ENCODE measurements around the gene IQGAP2. TPM values are rescaled to one million over a fixed set of nuclear protein-coding genes. Genes with fewer than 3 reads are reported as not detected.

Gene IQGAP2
- total RNA-seq, 1 experiment from 2014 or later = not detected

DNA sequence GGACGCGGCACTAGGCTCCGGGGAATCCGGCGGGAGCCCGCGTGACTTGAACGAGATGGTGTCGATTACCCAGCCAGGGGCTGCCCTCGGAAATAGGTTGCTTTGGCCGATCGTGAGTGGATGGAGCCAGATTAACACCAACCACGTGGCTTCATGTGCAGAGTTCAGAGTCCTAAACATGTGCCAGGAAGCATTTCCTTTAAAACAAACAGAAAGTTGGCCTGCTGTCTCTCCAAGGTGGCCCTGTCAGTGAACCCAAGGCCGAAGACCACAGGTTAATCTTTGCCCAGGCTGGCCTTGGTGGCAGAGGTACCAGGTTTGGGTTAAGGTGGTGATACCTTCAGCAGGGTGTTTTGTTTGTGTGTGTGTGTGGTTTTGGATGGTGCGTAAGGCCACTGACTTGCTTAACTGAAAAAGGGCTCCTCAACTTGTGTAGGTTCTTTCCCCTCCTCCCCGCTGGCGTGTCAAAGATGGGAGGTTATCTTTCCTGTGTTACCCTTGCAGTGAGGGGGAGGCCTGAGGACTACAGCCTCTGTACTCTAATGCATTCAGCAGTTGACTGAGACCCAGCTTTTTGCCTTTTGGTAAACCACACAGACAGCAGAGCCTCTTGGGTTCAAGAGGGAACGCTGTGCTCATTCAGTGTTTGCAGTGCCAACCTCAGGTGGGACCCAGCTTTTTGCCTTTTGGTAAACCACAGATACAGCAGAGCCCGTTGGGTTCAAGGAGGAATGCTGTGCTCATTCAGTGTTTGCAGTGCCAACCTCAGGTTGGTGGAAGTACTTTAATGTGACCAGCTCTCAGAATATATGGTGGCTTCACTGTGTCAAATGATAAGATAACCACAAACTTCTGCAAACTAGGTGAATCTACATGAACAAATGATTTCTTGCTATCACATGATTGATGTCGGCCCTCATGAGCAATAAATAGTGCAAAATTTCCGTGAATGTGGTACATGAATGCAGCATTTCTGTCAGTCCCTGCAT is 1.4 kb downstream of the IQGAP2 start:
- TF ChIP-seq EZH2 (IDR thresholded peaks at IDR 0.05; ENCODE audit: low read depth) = no peak
- TF ChIP-seq, protein P1, sequence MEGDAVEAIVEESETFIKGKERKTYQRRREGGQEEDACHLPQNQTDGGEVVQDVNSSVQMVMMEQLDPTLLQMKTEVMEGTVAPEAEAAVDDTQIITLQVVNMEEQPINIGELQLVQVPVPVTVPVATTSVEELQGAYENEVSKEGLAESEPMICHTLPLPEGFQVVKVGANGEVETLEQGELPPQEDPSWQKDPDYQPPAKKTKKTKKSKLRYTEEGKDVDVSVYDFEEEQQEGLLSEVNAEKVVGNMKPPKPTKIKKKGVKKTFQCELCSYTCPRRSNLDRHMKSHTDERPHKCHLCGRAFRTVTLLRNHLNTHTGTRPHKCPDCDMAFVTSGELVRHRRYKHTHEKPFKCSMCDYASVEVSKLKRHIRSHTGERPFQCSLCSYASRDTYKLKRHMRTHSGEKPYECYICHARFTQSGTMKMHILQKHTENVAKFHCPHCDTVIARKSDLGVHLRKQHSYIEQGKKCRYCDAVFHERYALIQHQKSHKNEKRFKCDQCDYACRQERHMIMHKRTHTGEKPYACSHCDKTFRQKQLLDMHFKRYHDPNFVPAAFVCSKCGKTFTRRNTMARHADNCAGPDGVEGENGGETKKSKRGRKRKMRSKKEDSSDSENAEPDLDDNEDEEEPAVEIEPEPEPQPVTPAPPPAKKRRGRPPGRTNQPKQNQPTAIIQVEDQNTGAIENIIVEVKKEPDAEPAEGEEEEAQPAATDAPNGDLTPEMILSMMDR (conservative IDR thresholded peaks at IDR 0.05) = no peak
- 0 out of 2 replicates have a peak, but pooled peaks cover 4% of the 10 kb centered on the region for H3F3A ChIP-seq (ENCODE audit: insufficient read depth, low read depth)
- ChIA-PET CTCF (no interaction called here), POLR2A (ENCODE audit: unreplicated experiment) (no interaction called here)
- H4K20me1 ChIP-seq (ENCODE audit: insufficient read depth) = no peaks in the 10 kb centered on the region
- no peaks in the 10 kb centered on the region for H3K9me2 ChIP-seq (ENCODE audit: insufficient read depth)
- no peak overlapping the region for H3K4me2 ChIP-seq
- H2AFZ ChIP-seq = no peak overlapping the region
- no peaks in the 10 kb centered on the region for H3K9me3 ChIP-seq (ENCODE audit: insufficient read depth, low read depth)
- no peaks in the 10 kb centered on the region for H3K27me3 ChIP-seq (ENCODE audit: insufficient read depth, low read depth)
- H3K4me3 ChIP-seq = no peak overlapping the region
- no peak overlapping the region for H3K27ac ChIP-seq
- peaks cover 11% of the 10 kb centered on the region; the same call in 1 of the 2 replicates for H3K4me1 ChIP-seq (replicated peaks; ENCODE audit: insufficient read depth)
- H3K36me3 ChIP-seq (ENCODE audit: low read depth) = no peaks in the 10 kb centered on the region
- intact Hi-C loops (cut with micrococcal nuclease; ENCODE audit: unreplicated experiment) = no loop called here
- H3K79me2 ChIP-seq (ENCODE audit: low read depth) = no peaks in the 10 kb centered on the region
- BruUV-seq (replicated peaks) = no TSS peak
- DNase-seq = no peak

DNA sequence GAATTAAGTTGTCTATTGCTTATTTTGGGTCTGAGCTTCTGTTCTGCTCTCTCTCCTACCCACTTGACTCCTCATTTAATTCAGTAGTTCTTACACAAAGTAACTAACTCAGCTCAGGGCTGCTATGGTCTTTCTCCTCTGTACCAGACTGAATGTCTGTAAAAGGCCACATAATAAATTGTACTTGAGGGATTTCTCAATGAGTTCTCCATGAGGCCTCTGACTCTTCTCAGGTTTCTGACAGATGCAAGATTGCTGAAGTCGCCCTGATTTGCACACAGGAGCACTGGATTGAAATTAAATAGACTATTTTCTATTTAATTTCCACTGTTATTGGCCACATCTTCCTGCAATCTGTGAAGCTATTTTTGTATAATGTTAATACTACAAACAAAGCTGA is 2.9 kb downstream of the IQGAP2 start:
- H3K4me1 ChIP-seq (replicated peaks; ENCODE audit: insufficient read depth) = peaks cover 11% of the 10 kb centered on the region; the same call in 1 of the 2 replicates
- intact Hi-C loops (cut with micrococcal nuclease; ENCODE audit: unreplicated experiment) = no loop called here
- no TSS peak for BruUV-seq (replicated peaks)

DNA sequence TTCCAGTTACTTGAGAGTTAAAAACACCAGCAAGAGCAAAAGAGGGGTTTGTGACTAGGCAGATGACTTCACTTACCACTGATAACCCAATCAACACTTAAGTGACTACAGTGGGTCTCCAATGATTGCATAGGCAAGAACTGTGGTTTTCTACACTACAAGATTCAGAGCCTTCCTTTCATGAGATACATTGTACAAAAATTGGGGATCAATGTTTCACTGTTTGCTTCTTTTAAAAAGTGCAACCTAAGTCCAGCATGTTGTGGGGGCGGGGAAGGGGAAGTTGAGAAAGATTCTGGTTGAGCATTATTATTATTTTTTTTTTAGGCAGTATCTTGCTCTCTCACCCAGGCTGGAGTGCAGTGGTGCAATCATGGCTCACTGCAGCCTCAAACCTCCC is 3.6 kb downstream of the IQGAP2 start:
- DNase-seq = no peak
- no TSS peak for BruUV-seq (replicated peaks)
- Histone ChIP-seq H3K27ac (no peak overlapping the region), H4K20me1 (ENCODE audit: insufficient read depth) (no peaks in the 10 kb centered on the region), H2AFZ (no peak overlapping the region), H3F3A (ENCODE audit: insufficient read depth, low read depth) (0 out of 2 replicates have a peak, but pooled peaks cover 4% of the 10 kb centered on the region), H3K27me3 (ENCODE audit: insufficient read depth, low read depth) (no peaks in the 10 kb centered on the region), H3K9me3 (ENCODE audit: insufficient read depth, low read depth) (no peaks in the 10 kb centered on the region), H3K4me1 (replicated peaks; ENCODE audit: insufficient read depth) (peaks cover 6% of the 10 kb centered on the region; the same call in 1 of the 2 replicates), H3K4me2 (no peak overlapping the region), H3K79me2 (ENCODE audit: low read depth) (no peaks in the 10 kb centered on the region), H3K36me3 (ENCODE audit: low read depth) (no peaks in the 10 kb centered on the region), H3K4me3 (no peak overlapping the region), H3K9me2 (ENCODE audit: insufficient read depth) (no peaks in the 10 kb centered on the region)
- ChIA-PET CTCF (no interaction called here), POLR2A (ENCODE audit: unreplicated experiment) (no interaction called here)
- intact Hi-C loops (cut with micrococcal nuclease; ENCODE audit: unreplicated experiment) = no loop called here
- TF ChIP-seq EZH2 (IDR thresholded peaks at IDR 0.05; ENCODE audit: low read depth) = no peak
- TF ChIP-seq, protein P1 (conservative IDR thresholded peaks at IDR 0.05) = no peak

More for the DNA sequence above, 2.9 kb downstream of the IQGAP2 start:
- H3K27me3 ChIP-seq (ENCODE audit: insufficient read depth, low read depth) = no peaks in the 10 kb centered on the region
- no peak for DNase-seq
- H3K4me3 ChIP-seq = no peak overlapping the region
- H3K4me2 ChIP-seq = no peak overlapping the region
- 0 out of 2 replicates have a peak, but pooled peaks cover 4% of the 10 kb centered on the region for H3F3A ChIP-seq (ENCODE audit: insufficient read depth, low read depth)
- POLR2A ChIA-PET (ENCODE audit: unreplicated experiment) = no interaction called here
- H3K9me3 ChIP-seq (ENCODE audit: insufficient read depth, low read depth) = no peaks in the 10 kb centered on the region
- H3K79me2 ChIP-seq (ENCODE audit: low read depth) = no peaks in the 10 kb centered on the region
- H3K27ac ChIP-seq = no peak overlapping the region
- no peaks in the 10 kb centered on the region for H3K9me2 ChIP-seq (ENCODE audit: insufficient read depth)
- no peak overlapping the region for H2AFZ ChIP-seq
- no peak for TF ChIP-seq EZH2 (IDR thresholded peaks at IDR 0.05; ENCODE audit: low read depth)
- TF ChIP-seq, protein P1 (conservative IDR thresholded peaks at IDR 0.05) = no peak
- H4K20me1 ChIP-seq (ENCODE audit: insufficient read depth) = no peaks in the 10 kb centered on the region
- CTCF ChIA-PET = no interaction called here
- no peaks in the 10 kb centered on the region for H3K36me3 ChIP-seq (ENCODE audit: low read depth)
